GM19025 (cell line): ENCODE results near the gene ZNF593.

ENCODE experiments used
- ATAC-seq: cut with Tn5 transposase; IDR thresholded peaks from one replicate; pipeline ENCODE4 v1.9.1; 2021; ENCODE audit warnings: mild to moderate bottlenecking, low read depth, moderate library complexity; ENCODE audit not compliant: unreplicated experiment

The ZNF593 gene

GRCh38 chr1:26145960-26146294 lies 23.8 kb upstream of the ZNF593 start:
- ATAC-seq, result no peak

- ATAC-seq, result no peak
These were observed 20.8 kb upstream of the ZNF593 start for GRCh38 chr1:26148887-26149286.

GRCh38 chr1:26153966-26154532 lies 15.7 kb upstream of the ZNF593 start:
- no peak for ATAC-seq

- no peak for ATAC-seq
These were observed 15.0 kb upstream of the ZNF593 start for GRCh38 chr1:26154750-26155149.

- no peak for ATAC-seq
These were observed 14.1 kb upstream of the ZNF593 start for GRCh38 chr1:26155370-26156284.

GRCh38 chr1:26156285-26157038 lies 13.2 kb upstream of the ZNF593 start:
- ATAC-seq, result no peak

GRCh38 chr1:26158271-26158907 lies 11.3 kb upstream of the ZNF593 start:
- no peak for ATAC-seq

- no peak for ATAC-seq
These were observed 10.6 kb upstream of the ZNF593 start, which contains the start of gene FAM110D for GRCh38 chr1:26158908-26159742. TSS of gene FAM110D (plus strand) at chr1:26159079. CDS start at chr1:26161292, 2,213 bp downstream.

- ATAC-seq, result no peak
These were observed 10.0 kb upstream of the ZNF593 start for GRCh38 chr1:26159743-26160039.

- ATAC-seq, result no peak
These were observed 8.9 kb upstream of the ZNF593 start for GRCh38 chr1:26160527-26161414.

- ATAC-seq, result no peak
These were observed 8.1 kb upstream of the ZNF593 start for GRCh38 chr1:26161415-26162219.

GRCh38 chr1:26162220-26162709 lies 7.4 kb upstream of the ZNF593 start:
- no peak for ATAC-seq

GRCh38 chr1:26163684-26164035 lies 6.0 kb upstream of the ZNF593 start:
- no peak for ATAC-seq

- ATAC-seq, result no peak
These were observed 5.5 kb upstream of the ZNF593 start for GRCh38 chr1:26164036-26164860.

GRCh38 chr1:26164861-26165842 lies 4.6 kb upstream of the ZNF593 start:
- no peak for ATAC-seq

- ATAC-seq, result no peak
These were observed 2.9 kb upstream of the ZNF593 start for GRCh38 chr1:26166719-26167281.
